Fibroblast of villous mesenchyme (primary cell): ENCODE data around the gene PSMD5. TPM values are rescaled to one million over a fixed set of nuclear protein-coding genes. Genes with fewer than 3 reads are reported as not detected.

Experiments
- DNase-seq: peaks from one replicate; pipeline ENCODE4 v3.0.0-alpha.2; 2010; ENCODE audit warnings: low read depth
- H3K4me3 ChIP-seq: 2 replicates; pipeline ENCODE4 v1.5.1; 2011; ENCODE audit warnings: low read depth, mild to moderate bottlenecking, low read length
- CTCF ChIP-seq: IDR thresholded peaks from 2 replicates; pipeline ENCODE4 v1.5.1; 2012; ENCODE audit warnings: low read depth, mild to moderate bottlenecking, low read length; ENCODE audit not compliant: insufficient read depth
- total RNA-seq: library from RNA; depleted of rRNA; stranded (reverse); fragments of >200 nt; gene quantifications from 2 replicates; pipeline ENCODE4 v1.2.3, GENCODE V29; 2012

The PSMD5 gene
- total RNA-seq, 1 donor, result 50.1 TPM

GRCh38 chr9:120874226-120875194 lies 31.8 kb upstream of the PSMD5 start:
- H3K4me3 ChIP-seq, result no peak overlapping the region
- no peak for DNase-seq

GRCh38 chr9:120873512-120873911 lies 30.8 kb upstream of the PSMD5 start:
- no peak for TF ChIP-seq CTCF

More at GRCh38 chr9:120874226-120875194, 31.8 kb upstream of the PSMD5 start:
- no peak for TF ChIP-seq CTCF

GRCh38 chr9:120872791-120873502 lies 30.2 kb upstream of the PSMD5 start:
- TF ChIP-seq CTCF, result no peak
- no peak overlapping the region for H3K4me3 ChIP-seq
- DNase-seq, result no peak

More at GRCh38 chr9:120873512-120873911, 30.8 kb upstream of the PSMD5 start:
- H3K4me3 ChIP-seq, result no peak overlapping the region
- no peak for DNase-seq

- no peak for TF ChIP-seq CTCF
- H3K4me3 ChIP-seq, result no peak overlapping the region
- no peak for DNase-seq
These were observed 27.5 kb upstream of the PSMD5 start for GRCh38 chr9:120870206-120870605.

- no peak for TF ChIP-seq CTCF
- no peak overlapping the region for H3K4me3 ChIP-seq
- DNase-seq, result no peak
These were observed 27.0 kb upstream of the PSMD5 start for GRCh38 chr9:120869726-120870125.

- H3K4me3 ChIP-seq, result peak overlapping the region; percentile 61
- DNase-seq, result no peak
- no peak for TF ChIP-seq CTCF
These were observed 26.6 kb upstream of the PSMD5 start for GRCh38 chr9:120869360-120869687.
